ENCODE data around the gene TMEM229A.

DNA sequence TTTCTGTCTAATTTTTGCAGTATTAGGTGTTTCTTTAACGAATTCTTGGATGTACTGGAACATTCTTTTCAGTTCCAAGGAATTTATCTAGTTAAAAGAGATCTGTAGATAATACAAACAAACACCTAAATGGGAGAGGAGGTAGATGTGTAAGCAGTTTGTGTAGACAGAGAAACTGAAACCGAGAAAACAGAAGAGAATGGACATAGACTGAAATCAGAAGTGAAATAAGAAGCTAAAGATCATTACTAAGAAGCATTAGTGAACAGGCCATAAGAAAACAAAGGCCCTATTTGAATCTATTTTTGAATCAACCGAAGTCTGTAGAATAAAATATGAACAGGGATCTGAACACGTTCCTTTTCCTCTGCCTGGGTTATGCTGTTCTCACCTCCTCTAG lies 26.5 kb upstream of the TMEM229A start:
- TF ChIP-seq EZH2phosphoT487 (IDR thresholded peaks at IDR 0.05; ENCODE audit: borderline replicate concordance), result no peak
- TF ChIP-seq, protein P1, sequence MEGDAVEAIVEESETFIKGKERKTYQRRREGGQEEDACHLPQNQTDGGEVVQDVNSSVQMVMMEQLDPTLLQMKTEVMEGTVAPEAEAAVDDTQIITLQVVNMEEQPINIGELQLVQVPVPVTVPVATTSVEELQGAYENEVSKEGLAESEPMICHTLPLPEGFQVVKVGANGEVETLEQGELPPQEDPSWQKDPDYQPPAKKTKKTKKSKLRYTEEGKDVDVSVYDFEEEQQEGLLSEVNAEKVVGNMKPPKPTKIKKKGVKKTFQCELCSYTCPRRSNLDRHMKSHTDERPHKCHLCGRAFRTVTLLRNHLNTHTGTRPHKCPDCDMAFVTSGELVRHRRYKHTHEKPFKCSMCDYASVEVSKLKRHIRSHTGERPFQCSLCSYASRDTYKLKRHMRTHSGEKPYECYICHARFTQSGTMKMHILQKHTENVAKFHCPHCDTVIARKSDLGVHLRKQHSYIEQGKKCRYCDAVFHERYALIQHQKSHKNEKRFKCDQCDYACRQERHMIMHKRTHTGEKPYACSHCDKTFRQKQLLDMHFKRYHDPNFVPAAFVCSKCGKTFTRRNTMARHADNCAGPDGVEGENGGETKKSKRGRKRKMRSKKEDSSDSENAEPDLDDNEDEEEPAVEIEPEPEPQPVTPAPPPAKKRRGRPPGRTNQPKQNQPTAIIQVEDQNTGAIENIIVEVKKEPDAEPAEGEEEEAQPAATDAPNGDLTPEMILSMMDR (conservative IDR thresholded peaks at IDR 0.05; ENCODE audit: low read length), result no peak
